ENCODE results near the gene MCF2L. TPM values are rescaled to one million over a fixed set of nuclear protein-coding genes. Genes with fewer than 3 reads are reported as not detected.

MCF2L gene
- polyA plus RNA-seq, 1 donor from 2014 or later = 88.0 TPM

- no peaks in the 10 kb centered on the region for H3K9me2 ChIP-seq (ENCODE audit: insufficient read depth, low read length)
- H3K79me2 ChIP-seq (replicated peaks; ENCODE audit: insufficient read depth, low read length) = no peaks in the 10 kb centered on the region
- H3K36me3 ChIP-seq (ENCODE audit: insufficient read depth, low read length) = no peaks in the 10 kb centered on the region
- H3K4me3 ChIP-seq (ENCODE audit: low read length) = no peak overlapping the region
- no peaks in the 10 kb centered on the region for H3K9me3 ChIP-seq (ENCODE audit: low read length)
- H3K9ac ChIP-seq (ENCODE audit: low read length) = no peak overlapping the region
- no peaks in the 10 kb centered on the region for H4K20me1 ChIP-seq (ENCODE audit: insufficient read depth)
- TF ChIP-seq EZH2 (IDR thresholded peaks at IDR 0.05; ENCODE audit: borderline replicate concordance, insufficient read depth, low read length, poor library complexity, severe bottlenecking) = no peak
- TF ChIP-seq TAF1 (IDR thresholded peaks at IDR 0.05; ENCODE audit: low read depth) = no peak
- TF ChIP-seq, protein P1, sequence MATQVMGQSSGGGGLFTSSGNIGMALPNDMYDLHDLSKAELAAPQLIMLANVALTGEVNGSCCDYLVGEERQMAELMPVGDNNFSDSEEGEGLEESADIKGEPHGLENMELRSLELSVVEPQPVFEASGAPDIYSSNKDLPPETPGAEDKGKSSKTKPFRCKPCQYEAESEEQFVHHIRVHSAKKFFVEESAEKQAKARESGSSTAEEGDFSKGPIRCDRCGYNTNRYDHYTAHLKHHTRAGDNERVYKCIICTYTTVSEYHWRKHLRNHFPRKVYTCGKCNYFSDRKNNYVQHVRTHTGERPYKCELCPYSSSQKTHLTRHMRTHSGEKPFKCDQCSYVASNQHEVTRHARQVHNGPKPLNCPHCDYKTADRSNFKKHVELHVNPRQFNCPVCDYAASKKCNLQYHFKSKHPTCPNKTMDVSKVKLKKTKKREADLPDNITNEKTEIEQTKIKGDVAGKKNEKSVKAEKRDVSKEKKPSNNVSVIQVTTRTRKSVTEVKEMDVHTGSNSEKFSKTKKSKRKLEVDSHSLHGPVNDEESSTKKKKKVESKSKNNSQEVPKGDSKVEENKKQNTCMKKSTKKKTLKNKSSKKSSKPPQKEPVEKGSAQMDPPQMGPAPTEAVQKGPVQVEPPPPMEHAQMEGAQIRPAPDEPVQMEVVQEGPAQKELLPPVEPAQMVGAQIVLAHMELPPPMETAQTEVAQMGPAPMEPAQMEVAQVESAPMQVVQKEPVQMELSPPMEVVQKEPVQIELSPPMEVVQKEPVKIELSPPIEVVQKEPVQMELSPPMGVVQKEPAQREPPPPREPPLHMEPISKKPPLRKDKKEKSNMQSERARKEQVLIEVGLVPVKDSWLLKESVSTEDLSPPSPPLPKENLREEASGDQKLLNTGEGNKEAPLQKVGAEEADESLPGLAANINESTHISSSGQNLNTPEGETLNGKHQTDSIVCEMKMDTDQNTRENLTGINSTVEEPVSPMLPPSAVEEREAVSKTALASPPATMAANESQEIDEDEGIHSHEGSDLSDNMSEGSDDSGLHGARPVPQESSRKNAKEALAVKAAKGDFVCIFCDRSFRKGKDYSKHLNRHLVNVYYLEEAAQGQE (IDR thresholded peaks at IDR 0.05; ENCODE audit: borderline replicate concordance) = no peak
- H3K27ac ChIP-seq (ENCODE audit: low read length) = no peak overlapping the region
- no peak overlapping the region for H2AFZ ChIP-seq (ENCODE audit: low read depth, low read length)
- H3K27me3 ChIP-seq (ENCODE audit: insufficient read depth, low read depth, low read length) = no peaks in the 10 kb centered on the region
- H3F3A ChIP-seq (ENCODE audit: insufficient read depth, low read length, poor library complexity, severe bottlenecking) = no peaks in the 10 kb centered on the region
- H3K4me2 ChIP-seq (ENCODE audit: low read length) = no peak overlapping the region
Measured at GRCh38 chr13:113146750-113147149, 177.7 kb downstream of the MCF2L start.

DNA sequence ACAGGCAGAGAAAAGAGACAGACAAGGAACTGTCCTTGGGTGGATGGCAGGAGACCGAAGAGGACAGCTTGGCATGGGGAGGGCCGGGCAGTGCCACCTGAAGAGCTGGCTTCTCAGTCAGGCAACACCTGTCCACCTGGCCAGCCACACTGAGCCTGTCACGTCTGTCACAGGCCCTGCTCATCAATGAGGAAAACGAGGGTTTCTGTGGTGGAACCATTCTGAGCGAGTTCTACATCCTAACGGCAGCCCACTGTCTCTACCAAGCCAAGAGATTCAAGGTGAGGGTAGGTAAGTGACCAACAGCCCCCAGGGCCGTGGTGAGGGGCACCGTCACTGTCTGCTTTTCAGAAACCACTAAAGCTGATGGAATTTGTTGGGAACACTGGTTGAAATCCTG lies 178.2 kb downstream of the MCF2L start:
- H3K79me2 ChIP-seq (replicated peaks; ENCODE audit: insufficient read depth, low read length) = no peaks in the 10 kb centered on the region
- no peak overlapping the region for H3K9ac ChIP-seq (ENCODE audit: low read length)
- H3K9me3 ChIP-seq (ENCODE audit: low read length) = no peaks in the 10 kb centered on the region
- H3K9me2 ChIP-seq (ENCODE audit: insufficient read depth, low read length) = no peaks in the 10 kb centered on the region
- no peak overlapping the region for H3K4me3 ChIP-seq (ENCODE audit: low read length)
- no peaks in the 10 kb centered on the region for H3F3A ChIP-seq (ENCODE audit: insufficient read depth, low read length, poor library complexity, severe bottlenecking)
- H3K36me3 ChIP-seq (ENCODE audit: insufficient read depth, low read length) = no peaks in the 10 kb centered on the region
- H3K27ac ChIP-seq (ENCODE audit: low read length) = no peak overlapping the region
- no peak overlapping the region for H3K4me2 ChIP-seq (ENCODE audit: low read length)
- no peaks in the 10 kb centered on the region for H4K20me1 ChIP-seq (ENCODE audit: insufficient read depth)
- peaks cover 2% of the 10 kb centered on the region for H3K27me3 ChIP-seq (ENCODE audit: insufficient read depth, low read depth, low read length)
- no peak overlapping the region for H2AFZ ChIP-seq (ENCODE audit: low read depth, low read length)
- no peak for TF ChIP-seq MXI1 (conservative IDR thresholded peaks at IDR 0.05; ENCODE audit: poor library complexity, severe bottlenecking)
- TF ChIP-seq, protein P1 (IDR thresholded peaks at IDR 0.05; ENCODE audit: borderline replicate concordance) = no peak
- TF ChIP-seq CTCF (IDR thresholded peaks at IDR 0.05; ENCODE audit: poor library complexity, severe bottlenecking) = no peak
- TF ChIP-seq EP300 (conservative IDR thresholded peaks at IDR 0.05; ENCODE audit: poor library complexity, severe bottlenecking) = no peak
- TF ChIP-seq RAD21 (conservative IDR thresholded peaks at IDR 0.05) = no peak
- TF ChIP-seq TAF1 (IDR thresholded peaks at IDR 0.05; ENCODE audit: low read depth) = no peak
- TF ChIP-seq SMC3 (conservative IDR thresholded peaks at IDR 0.05; ENCODE audit: poor library complexity) = no peak
- no peak for TF ChIP-seq POLR2AphosphoS5 (IDR thresholded peaks at IDR 0.05)
- no peak for TF ChIP-seq EZH2 (IDR thresholded peaks at IDR 0.05; ENCODE audit: borderline replicate concordance, insufficient read depth, low read length, poor library complexity, severe bottlenecking)

All from neural cell (in vitro differentiated cells).